Measurements from ENCODE around the gene TRABD2B.

- TF ChIP-seq CTCF (IDR thresholded peaks at IDR 0.05; ENCODE audit: low read depth, low read length, missing input control): no peak
- no peak for TF ChIP-seq FOXA1 (IDR thresholded peaks at IDR 0.05)
- TF ChIP-seq TAF1 (conservative IDR thresholded peaks at IDR 0.05): no peak
- no peak for TF ChIP-seq ATF3 (IDR thresholded peaks at IDR 0.05)
- TF ChIP-seq ZBTB33 (IDR thresholded peaks at IDR 0.05): no peak
- TF ChIP-seq REST (IDR thresholded peaks at IDR 0.05): no peak
- TF ChIP-seq YY1 (IDR thresholded peaks at IDR 0.05): no peak
- no peak for TF ChIP-seq MAX (IDR thresholded peaks at IDR 0.05)
- TF ChIP-seq EGR1 (IDR thresholded peaks at IDR 0.05; ENCODE audit: low read depth in 2 of 2): no peak
- TF ChIP-seq RXRA (IDR thresholded peaks at IDR 0.05): no peak
These were observed 88.9 kb downstream of the TRABD2B start for GRCh38 chr1:47908258-47908657.
